A549 (cell line): ENCODE measurements around the gene ACSS3.

Experiments
- BHLHE40 ChIP-seq: IDR thresholded peaks from 2 replicates; pipeline ENCODE4 v1.6.1; 2012; ENCODE audit warnings: low read depth, low read length, inconsistent platforms
- CEBPB ChIP-seq, 2 experiments: fragments of >200 bp in 1 of 2; sonication (Bioruptor Twin) in 1 of 2; formaldehyde crosslinking in 1 of 2; IDR thresholded peaks; 2 replicates each; pipeline ENCODE4 v1.6.1; 2012 to 2016
- CTCF ChIP-seq: fragments of >200 bp; sonication (Bioruptor Twin); formaldehyde crosslinking; IDR thresholded peaks from 3 replicates; pipeline ENCODE4 v1.5.1; 2016
- EP300 ChIP-seq, 2 experiments: fragments of >200 bp; sonication (Bioruptor Twin); formaldehyde crosslinking; IDR thresholded peaks; 2 replicates in 1 of 2; 3 replicates in 1 of 2; pipeline ENCODE4 v1.6.1; 2016 to 2017
- HDAC2 ChIP-seq: fragments of 200-600 bp; sonication (generic); IDR thresholded peaks from 2 replicates; pipeline ENCODE4 v1.6.1; 2016
- JUNB ChIP-seq: fragments of >200 bp; sonication (Bioruptor Twin); formaldehyde crosslinking; IDR thresholded peaks from 2 replicates; pipeline ENCODE4 v1.6.1; 2016
- KDM1A ChIP-seq: fragments of 200-600 bp; sonication (generic); IDR thresholded peaks from 2 replicates; pipeline ENCODE4 v1.6.1; 2016; ENCODE audit warnings: low read depth, mild to moderate bottlenecking
- MAX ChIP-seq: IDR thresholded peaks from 2 replicates; pipeline ENCODE4 v1.6.1; 2012
- PBX3 ChIP-seq: IDR thresholded peaks from 2 replicates; pipeline ENCODE4 v1.6.1; 2012
- POLR2A ChIP-seq: IDR thresholded peaks from 2 replicates; pipeline ENCODE4 v1.6.1; 2012; ENCODE audit warnings: mild to moderate bottlenecking, low read length
- RCOR1 ChIP-seq: fragments of 150-350 bp; IDR thresholded peaks from 2 replicates; pipeline ENCODE4 v1.6.1; 2014; ENCODE audit warnings: antibody characterized with exemption, low read length, low read depth
- SMC3 ChIP-seq: fragments of >200 bp; sonication (Bioruptor Twin); formaldehyde crosslinking; IDR thresholded peaks from 3 replicates; pipeline ENCODE4 v1.6.1; 2018; ENCODE audit warnings: inconsistent platforms

GRCh38 chr12:81257947-81258551 lies 180.2 kb downstream of the ACSS3 start:
- TF ChIP-seq SMC3 (peak; percentile 48; the same call in 2 of the 3 replicates), CTCF (peak; percentile 57), MAX (no peak), PBX3 (no peak), RCOR1 (no peak), EP300 (IDR thresholded peaks at IDR 0.05) (no peak), HDAC2 (no peak), JUNB (no peak), BHLHE40 (no peak), CEBPB (IDR thresholded peaks at IDR 0.05) (no peak), KDM1A (no peak), POLR2A (no peak)
